GM03348 (cell line): ENCODE data around the gene MRPL22.
"Not testable (repeated sequence)": the region's sequence is repeated elsewhere in the genome, so short reads cannot be mapped to it uniquely, and the experiment has no call there.

Experiments used
- DNase-seq: peaks from one replicate; pipeline ENCODE4 v3.0.0; 2012; ENCODE audit warnings: low spot score

Gene MRPL22

DNA sequence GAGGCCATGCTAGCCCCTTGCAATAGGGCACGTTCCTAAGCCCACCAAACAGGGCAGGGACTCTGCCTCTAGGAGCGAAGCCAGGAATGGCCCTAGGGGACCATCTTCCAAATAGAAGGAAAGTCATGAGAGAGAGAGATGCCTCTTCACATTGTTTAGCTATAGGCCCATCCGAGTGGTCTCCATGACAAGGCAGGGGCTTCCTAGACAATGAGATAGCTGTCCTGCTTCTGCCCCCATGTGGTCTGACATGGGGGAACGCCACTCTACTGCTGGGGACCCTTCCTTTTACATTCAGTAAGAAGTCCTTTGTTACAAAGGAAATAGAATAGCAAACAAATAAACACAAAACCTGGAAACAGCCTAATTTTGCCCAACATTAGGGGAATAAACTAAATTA lies 54.8 kb downstream of the MRPL22 start:
- DNase-seq: no peak

DNA sequence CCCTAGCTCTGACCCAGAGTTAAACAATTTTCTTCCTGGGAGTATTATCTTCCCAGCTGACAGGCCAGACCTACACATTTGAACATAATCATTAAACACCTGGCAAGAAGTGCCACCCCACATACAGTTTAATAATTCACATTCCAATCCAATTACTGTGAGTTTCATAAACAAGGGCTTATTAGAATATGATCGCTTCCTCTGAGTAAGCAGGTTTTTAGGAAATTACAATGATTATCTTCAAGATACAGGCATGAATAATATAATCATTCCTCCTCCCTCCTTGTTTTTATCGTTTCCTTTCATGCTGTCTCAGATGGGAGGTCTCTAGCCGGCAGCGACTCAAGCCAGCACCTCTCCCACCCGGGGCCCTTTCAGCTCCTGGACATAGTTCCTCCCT lies 56.9 kb downstream of the MRPL22 start:
- DNase-seq: no peak

- DNase-seq: no peak
Observed at GRCh38 chr5:154999865-155000264, 59.0 kb downstream of the MRPL22 start.

GRCh38 chr5:155001523-155001922 lies 60.6 kb downstream of the MRPL22 start:
- no peak for DNase-seq

GRCh38 chr5:155002722-155003121 lies 61.8 kb downstream of the MRPL22 start:
- DNase-seq: not testable (repeated sequence)

DNA sequence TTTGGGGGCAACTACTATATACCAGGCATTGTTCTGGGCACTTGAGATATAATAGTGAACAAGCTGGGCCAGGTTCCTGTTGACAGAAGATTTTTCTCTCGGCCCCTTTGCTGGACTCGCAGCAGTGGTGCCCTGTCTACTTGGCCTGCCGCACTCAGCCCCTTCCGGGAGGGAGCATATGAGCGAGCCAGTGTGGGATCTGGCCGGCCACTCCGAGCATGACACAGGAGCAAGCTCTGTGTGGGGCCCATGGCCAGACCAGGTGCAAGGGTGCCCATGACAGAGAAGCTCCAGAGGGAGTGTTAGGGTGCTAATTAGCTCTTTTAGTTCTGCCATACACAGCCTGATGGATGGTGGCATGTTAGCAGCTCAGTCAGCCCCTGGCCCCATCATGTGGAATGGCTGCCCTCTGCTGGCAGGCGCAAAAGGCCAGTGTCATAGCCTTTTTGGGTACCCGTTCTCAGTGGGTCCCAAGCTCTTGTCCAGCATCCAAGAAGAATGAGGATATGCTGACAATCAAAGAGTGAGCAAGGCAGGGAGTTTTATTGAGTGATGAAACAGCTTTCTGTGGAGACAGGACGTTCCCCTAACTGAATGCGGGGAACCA lies 63.4 kb downstream of the MRPL22 start:
- DNase-seq: peak; percentile 11

GRCh38 chr5:155006265-155006664 lies 65.4 kb downstream of the MRPL22 start:
- not testable (repeated sequence) for DNase-seq

DNA sequence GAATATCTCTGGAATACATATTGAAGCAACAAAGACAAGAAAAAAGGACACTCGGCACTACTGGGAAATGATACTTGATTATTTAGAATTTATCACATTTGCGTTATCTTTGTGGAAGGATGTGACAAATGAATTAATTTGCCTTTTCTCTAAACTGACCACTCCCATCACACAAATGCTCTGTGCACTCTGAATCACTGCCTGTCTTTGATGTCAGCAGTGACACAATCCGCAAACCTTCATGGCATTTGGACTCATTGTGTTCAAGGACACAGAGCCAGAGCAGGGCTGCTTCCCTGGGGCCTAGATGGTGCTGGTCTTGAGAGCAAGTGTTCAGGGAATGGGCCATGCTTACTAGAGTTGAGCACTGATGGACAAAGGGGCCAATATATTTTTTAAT lies 67.8 kb downstream of the MRPL22 start:
- DNase-seq: no peak

GRCh38 chr5:155010881-155011280 lies 70.0 kb downstream of the MRPL22 start:
- DNase-seq: no peak

- no peak for DNase-seq
Observed at GRCh38 chr5:155013526-155013925, 72.7 kb downstream of the MRPL22 start, which contains the start of gene KIF4B. Gene KIF4B, plus strand, starts transcription at chr5:155013755. Its CDS starts 105 bp downstream, at chr5:155013860.

GRCh38 chr5:155015239-155015638 lies 74.4 kb downstream of the MRPL22 start:
- DNase-seq: no peak

GRCh38 chr5:155017610-155018009 lies 76.7 kb downstream of the MRPL22 start:
- DNase-seq: no peak
